Cardiac fibroblast (primary cell): ENCODE data around the gene DET1.
A peak's percentile ranks its signal among the peaks of the same experiment; 100 is the strongest.
"Not testable (repeated sequence)": the region's sequence is repeated elsewhere in the genome, so short reads cannot be mapped to it uniquely, and the experiment has no call there.

Source experiments
- DNase-seq, 2 donors: peaks; one replicate each; pipeline versions ENCODE4 v3.0.0 to v3.0.0-alpha.2; 2010; ENCODE audit warnings: low read depth in 2 of 2
- H3K4me3 ChIP-seq, 2 donors: replicated peaks in 1 of 2; 1 replicate in 1 of 2; 2 replicates in 1 of 2; pipeline ENCODE4 v1.5.1; 2011; ENCODE audit warnings: low read depth in 2 of 2, low read length in 2 of 2, mild to moderate bottlenecking in 2 of 2, moderate library complexity in 1 of 2
- CTCF ChIP-seq: IDR thresholded peaks from one replicate; pipeline ENCODE4 v1.5.1; 2011; ENCODE audit warnings: low read depth, mild to moderate bottlenecking, low read length, inconsistent platforms

Gene DET1

DNA sequence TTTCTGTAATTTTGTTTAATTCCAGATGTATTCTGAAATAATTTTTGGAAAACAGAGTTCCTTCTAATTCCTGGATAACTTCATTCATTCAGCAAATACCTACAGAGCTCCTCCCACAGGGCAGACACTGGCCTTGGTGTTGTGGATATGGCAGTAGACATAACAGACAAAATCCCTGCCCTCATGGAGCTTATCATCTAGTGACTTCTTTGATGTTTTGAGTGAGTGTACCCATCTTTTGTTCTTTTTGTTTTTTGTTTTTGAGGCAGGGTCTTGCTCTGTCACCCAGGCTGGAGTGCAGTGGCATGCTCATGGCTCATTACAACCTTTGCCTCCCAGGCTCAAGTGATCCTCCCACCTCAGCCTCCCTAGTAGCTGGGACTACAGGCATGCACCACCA lies 21.1 kb downstream of the DET1 start:
- no peak overlapping the region for H3K4me3 ChIP-seq

DNA sequence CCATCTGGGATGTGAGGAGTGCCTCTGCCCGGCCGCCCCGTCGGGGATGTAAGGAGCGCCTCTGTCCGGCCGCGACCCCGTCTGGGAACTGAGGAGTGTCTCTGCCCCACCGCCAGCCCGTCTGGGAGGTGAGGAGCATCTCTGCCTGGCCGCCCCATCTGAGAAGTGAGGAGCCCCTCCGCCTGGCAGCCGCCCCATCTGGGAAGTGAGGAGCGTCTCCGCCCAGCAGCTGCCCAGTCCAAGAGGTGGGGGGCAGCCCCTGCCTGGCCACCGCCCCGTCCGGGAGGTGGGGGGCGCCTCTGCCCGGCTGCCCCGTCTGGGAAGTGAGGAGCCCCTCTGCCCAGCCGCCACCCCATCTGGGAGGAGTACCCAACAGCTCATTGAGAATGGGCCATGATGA lies 22.4 kb downstream of the DET1 start:
- not testable (repeated sequence) for H3K4me3 ChIP-seq, DNase-seq

More for the DNA sequence above, 21.1 kb downstream of the DET1 start:
- TF ChIP-seq CTCF, result no peak
- DNase-seq, result no peak

- H3K4me3 ChIP-seq, result no peak overlapping the region
- TF ChIP-seq CTCF, result no peak
- no peak for DNase-seq
Measured at GRCh38 chr15:88518903-88519302, 27.6 kb downstream of the DET1 start.

- peak in 1 of 2 donors; percentile 20 for DNase-seq
- TF ChIP-seq CTCF, result no peak
- H3K4me3 ChIP-seq, result no peak overlapping the region
Measured at GRCh38 chr15:88513195-88513594, 33.3 kb downstream of the DET1 start.

DNA sequence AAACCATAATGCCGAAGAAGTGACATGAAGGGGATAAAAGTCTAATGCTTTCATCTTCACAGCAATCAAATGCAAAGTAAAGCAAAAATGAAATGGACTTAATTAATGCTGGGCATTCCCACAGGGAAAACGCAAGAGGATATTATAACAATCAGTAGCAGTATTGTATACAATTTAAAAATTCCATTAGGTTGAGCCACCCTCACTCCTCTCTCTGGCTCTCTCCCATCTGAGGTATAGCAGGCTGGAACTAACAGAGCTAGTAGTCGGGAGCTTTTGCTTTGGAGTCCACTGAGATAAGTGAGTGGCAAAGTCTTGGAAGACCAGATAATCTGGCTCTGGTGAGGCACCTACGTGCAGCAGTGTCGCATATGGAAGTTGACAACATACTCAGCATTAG lies 33.9 kb downstream of the DET1 start:
- no peak for DNase-seq
- no peak for TF ChIP-seq CTCF
- H3K4me3 ChIP-seq, result no peak overlapping the region

- H3K4me3 ChIP-seq, result no peak overlapping the region
- no peak for TF ChIP-seq CTCF
- DNase-seq, result no peak
Measured at GRCh38 chr15:88512078-88512477, 34.4 kb downstream of the DET1 start.

DNA sequence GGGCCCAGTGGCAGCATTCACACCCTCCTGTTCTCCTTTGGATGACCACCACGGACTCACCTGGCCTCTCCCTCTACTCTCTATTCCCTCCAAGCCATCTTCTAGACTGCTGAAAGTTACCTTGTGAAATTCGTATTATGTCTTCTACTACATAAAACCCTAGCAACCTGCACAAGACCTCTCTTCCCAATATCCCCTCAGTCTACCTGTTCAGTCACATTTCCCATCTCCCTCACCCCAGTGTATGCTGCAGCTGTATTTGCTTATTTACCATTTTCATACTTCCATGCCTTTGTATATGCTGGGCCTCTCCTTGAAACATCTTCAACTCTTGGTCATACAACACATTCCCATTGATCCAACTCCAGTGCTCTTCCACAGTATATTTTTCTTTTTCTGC lies 35.3 kb downstream of the DET1 start:
- DNase-seq, result no peak
- TF ChIP-seq CTCF, result no peak
- H3K4me3 ChIP-seq, result no peak overlapping the region
